ENCODE data around the gene COQ10B.
A peak's percentile ranks its signal among the peaks of the same experiment; 100 is the strongest.

The COQ10B gene

GRCh38 chr2:197502685-197503084, 49.3 kb downstream of the COQ10B start:
- no peak for DNase-seq

DNA sequence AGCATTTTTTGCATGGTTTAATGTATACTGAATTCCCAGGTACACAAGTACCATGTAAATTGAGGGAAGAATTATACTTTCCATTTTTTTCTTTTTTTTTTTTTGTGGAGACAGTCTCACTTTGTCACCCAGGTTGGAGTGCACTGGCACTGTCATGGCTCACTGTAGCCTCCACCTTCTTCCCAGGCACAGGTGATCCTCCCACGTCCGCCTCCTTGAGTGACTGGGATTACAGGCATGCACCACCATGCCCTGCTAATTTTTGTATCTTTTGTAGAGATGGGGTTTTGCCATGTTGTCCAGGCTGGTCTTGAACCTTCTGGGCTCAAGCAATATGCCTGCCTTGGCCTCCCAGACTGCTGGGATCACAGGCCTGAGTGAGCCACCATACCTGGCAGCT, 50.6 kb downstream of the COQ10B start:
- DNase-seq, result no peak

DNA sequence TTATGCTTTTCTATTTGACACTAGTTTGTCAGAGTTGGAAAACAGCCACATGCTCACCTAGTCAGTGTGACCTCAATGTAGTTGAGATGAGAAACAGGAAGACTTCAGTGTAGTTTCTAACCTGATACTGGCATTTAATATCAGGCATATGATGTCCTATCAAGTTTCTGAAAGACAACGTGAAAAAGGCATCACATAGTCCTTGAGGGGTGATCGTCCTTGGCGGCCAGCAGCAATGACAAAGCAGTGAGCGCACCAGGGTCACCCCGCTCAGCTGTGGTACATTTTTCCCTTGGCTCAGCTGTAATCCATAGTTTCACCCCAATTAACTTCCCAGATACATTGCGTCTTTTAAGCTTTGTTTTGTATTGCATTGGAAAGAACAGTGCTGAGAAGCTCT, 51.2 kb downstream of the COQ10B start:
- DNase-seq, result no peak

DNA sequence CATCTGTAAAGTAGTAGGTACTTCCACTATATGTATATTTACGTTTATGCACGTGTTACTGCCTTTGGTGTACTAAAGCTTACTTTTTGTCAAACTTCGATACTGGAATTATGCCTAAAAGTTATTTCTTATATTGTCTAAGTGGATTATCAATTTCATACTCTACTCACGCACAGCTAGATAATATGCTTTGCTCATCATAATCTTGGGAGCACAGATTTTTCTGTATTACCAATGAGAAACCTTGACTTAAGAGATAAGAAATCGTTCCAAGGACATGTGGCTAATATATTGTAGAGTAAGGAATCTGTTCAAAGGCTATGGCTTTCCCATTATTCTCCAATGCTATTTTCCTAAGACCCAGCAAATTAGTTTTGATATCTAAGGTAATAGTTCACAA, 53.3 kb downstream of the COQ10B start:
- no peak for DNase-seq

GRCh38 chr2:197513915-197514314, 60.6 kb downstream of the COQ10B start:
- no peak for DNase-seq

DNA sequence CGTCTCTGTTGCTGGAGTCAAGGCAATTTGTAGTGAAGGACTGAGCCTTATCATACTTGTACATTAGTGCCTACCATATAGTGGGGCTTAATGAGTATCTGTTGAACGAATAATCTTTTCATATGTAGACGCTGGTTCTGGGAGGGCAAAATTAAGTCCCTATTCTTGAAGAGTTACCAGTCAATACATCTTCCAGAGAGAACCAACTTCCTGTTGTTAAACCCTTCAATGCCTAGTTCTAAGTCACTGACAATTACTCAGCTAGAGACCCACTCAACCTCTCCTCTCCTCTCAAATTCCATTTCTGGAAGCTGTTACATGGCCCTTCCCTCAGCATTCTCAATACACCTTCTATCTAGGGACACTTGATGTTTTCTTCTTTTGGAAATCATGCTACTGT, 61.4 kb downstream of the COQ10B start:
- no peak for DNase-seq

- DNase-seq, result no peak
Observed at GRCh38 chr2:197515315-197515738, 62.0 kb downstream of the COQ10B start.

DNA sequence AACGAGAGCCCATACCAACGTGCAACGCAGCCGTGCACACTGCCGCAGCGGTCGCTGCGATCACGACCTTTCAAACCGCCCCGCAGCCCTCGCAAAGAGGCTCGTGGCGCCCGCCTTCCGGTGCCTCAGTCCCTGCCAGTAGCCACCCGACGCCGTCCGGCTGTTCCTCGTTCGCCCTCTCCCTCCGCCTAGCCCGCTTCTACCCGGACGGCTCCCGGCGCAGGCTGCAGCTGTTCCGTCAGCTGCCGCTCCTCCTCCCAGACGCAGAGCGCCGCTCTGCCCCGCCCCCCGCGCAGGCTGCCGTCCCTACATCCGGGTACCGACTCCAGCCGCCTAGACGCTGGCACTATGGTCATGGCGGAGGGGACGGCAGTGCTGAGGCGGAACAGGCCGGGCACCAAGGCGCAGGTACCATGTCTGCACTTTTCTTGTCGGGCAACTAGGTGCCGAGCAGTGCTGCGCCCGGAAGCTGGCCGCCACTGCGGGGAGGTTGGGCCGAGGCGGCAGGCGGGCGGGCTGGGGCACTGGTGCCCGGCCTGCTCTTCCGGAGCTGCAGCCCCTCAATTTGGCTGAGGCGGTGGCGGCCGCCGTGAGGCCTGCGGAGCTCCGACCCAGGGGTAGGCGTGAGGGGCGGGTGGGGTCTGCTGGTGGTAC, 62.5 kb downstream of the COQ10B start, which contains the start of gene MOB4:
Gene MOB4, plus strand, starts transcription at position 328 of the 654 bp plus-strand sequence. Its CDS starts 21 bp downstream, at position 349.
- DNase-seq, result peak; percentile 89

DNA sequence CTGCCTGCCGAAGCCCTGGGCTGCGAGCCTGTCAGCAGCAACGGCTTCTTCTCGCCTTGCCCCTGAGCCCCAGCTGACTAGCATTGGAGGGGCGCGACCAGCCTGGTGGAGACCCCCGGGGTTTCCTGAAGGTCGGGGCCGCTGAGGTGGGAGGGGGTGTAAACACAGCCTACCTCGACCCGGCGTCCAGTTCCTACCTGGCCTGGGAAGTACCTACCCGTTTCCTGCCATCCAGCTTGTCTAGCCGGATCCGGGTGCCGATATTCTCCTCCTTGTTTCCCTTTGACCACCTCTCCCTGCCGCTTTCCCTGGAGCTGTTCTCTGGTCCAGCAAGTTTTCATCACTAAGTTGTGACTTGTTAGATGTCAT, 63.0 kb downstream of the COQ10B start:
- no peak for DNase-seq

- no peak for DNase-seq
Observed at GRCh38 chr2:197517150-197517549, 63.8 kb downstream of the COQ10B start.
